Smooth muscle cell (in vitro differentiated cells): ENCODE measurements around the gene STARD8. TPM values are rescaled to one million over a fixed set of nuclear protein-coding genes. Genes with fewer than 3 reads are reported as not detected.

Source experiments
- DNase-seq: peaks from one replicate; lab custom pipeline; 2025; ENCODE audit not compliant: unreplicated experiment; lab: John Stamatoyannopoulos, UW
- H2AFZ ChIP-seq: fragments of 200-600 bp; sonication (generic); 2 replicates; pipeline ENCODE4 v1.6.0; 2016; ENCODE audit warnings: antibody characterized with exemption, low read depth, mild to moderate bottlenecking
- H3F3A ChIP-seq: fragments of 200-600 bp; sonication (generic); 2 replicates; pipeline ENCODE4 v1.6.0; 2017; ENCODE audit warnings: antibody characterized with exemption, low read depth
- H3K27ac ChIP-seq: fragments of 200-600 bp; sonication (generic); 2 replicates; pipeline ENCODE4 v1.5.1; 2016; ENCODE audit warnings: low read depth, mild to moderate bottlenecking
- H3K27me3 ChIP-seq: fragments of 200-600 bp; sonication (generic); 2 replicates; pipeline ENCODE4 v1.6.1; 2016; ENCODE audit warnings: low read depth, mild to moderate bottlenecking
- H3K36me3 ChIP-seq: fragments of 200-600 bp; sonication (generic); 2 replicates; pipeline ENCODE4 v1.5.1; 2016; ENCODE audit warnings: low read depth
- H3K4me1 ChIP-seq: fragments of 200-600 bp; sonication (generic); 2 replicates; pipeline ENCODE4 v1.5.1; 2016; ENCODE audit warnings: low read depth
- H3K4me2 ChIP-seq: fragments of 200-600 bp; sonication (generic); 2 replicates; pipeline ENCODE4 v1.6.0; 2016; ENCODE audit warnings: mild to moderate bottlenecking
- H3K4me3 ChIP-seq: fragments of 200-600 bp; sonication (generic); 2 replicates; pipeline ENCODE4 v1.5.1; 2016; ENCODE audit warnings: mild to moderate bottlenecking
- H3K79me2 ChIP-seq: fragments of 200-600 bp; sonication (generic); 2 replicates; pipeline ENCODE4 v1.6.0; 2016; ENCODE audit warnings: low read depth, mild to moderate bottlenecking
- H3K9ac ChIP-seq: fragments of 200-600 bp; sonication (generic); 2 replicates; pipeline ENCODE4 v1.6.0; 2016; ENCODE audit warnings: low read depth
- H3K9me3 ChIP-seq: fragments of 200-600 bp; sonication (generic); replicated peaks from 2 replicates; pipeline ENCODE4 v1.5.1; 2016; ENCODE audit warnings: low read depth
- H4K20me1 ChIP-seq: fragments of 200-600 bp; sonication (generic); 2 replicates; pipeline ENCODE4 v1.6.0; 2016; ENCODE audit warnings: low read depth
- CTCF ChIP-seq: fragments of 200-600 bp; sonication (generic); IDR thresholded peaks from 2 replicates; pipeline ENCODE4 v1.5.1; 2017; ENCODE audit warnings: borderline replicate concordance, mild to moderate bottlenecking, antibody characterized with exemption; ENCODE audit not compliant: insufficient read depth, poor library complexity, severe bottlenecking
- WGBS: methylation state at CpG from one replicate; pipeline ENCODE4 v1.1.7; 2016; ENCODE audit warnings: low lambda C conversion rate; 5-methylcytosine and 5-hydroxymethylcytosine counted together
- polyA plus RNA-seq: library from polyadenylated mRNA; unstranded; fragments of >200 nt; fragmentation: Nextera tagmentation; extraction: Ambion mirVana; gene quantifications from 2 replicates; pipeline ENCODE4 v1.2.1, GENCODE V29; 2016
- total RNA-seq: library from RNA; depleted of rRNA; stranded (reverse); fragments of >200 nt; gene quantifications from 2 replicates; pipeline ENCODE4 v1.2.3, GENCODE V29; 2014

The STARD8 gene
- total and polyA plus RNA-seq, 2 experiments from 2014 or later, result 0.27 to 0.38 TPM

- Histone ChIP-seq H3K27me3 (no peaks in the 10 kb centered on the region), H3K4me3 (no peak overlapping the region), H3K9me3 (no peaks in the 10 kb centered on the region), H3F3A (no peaks in the 10 kb centered on the region), H3K4me1 (no peaks in the 10 kb centered on the region), H3K79me2 (no peaks in the 10 kb centered on the region), H4K20me1 (no peaks in the 10 kb centered on the region), H3K36me3 (no peaks in the 10 kb centered on the region), H2AFZ (no peak overlapping the region), H3K27ac (no peak overlapping the region), H3K9ac (no peak overlapping the region), H3K4me2 (no peak overlapping the region)
- no peak for DNase-seq
- TF ChIP-seq CTCF, result no peak
- 63% methylated on average over 4 of the region's 5 CpGs for WGBS
Observed at GRCh38 chrX:68711845-68712244, 64.4 kb downstream of the STARD8 start.

DNA sequence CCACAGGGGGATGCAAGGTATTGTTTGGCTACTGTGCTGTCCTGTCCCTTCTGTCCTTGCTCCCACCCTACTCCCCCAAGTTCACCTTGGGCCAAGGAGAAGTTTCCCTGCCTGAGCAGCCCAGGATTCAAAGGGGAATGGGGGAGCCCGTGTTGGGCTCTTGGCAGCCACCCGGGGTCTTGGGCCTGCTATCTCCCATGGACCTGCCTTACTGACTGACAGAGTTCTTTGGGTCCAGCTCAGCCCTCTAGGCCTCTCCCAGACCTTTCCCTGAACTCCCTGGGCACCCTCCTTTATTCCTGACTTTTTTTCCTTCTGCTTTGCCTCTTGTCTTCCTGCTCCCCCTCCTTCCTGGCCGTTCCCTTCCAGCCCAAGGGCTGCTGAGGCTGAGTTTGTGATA lies 67.4 kb downstream of the STARD8 start:
- WGBS, result 79% methylated on average over 3 of the region's 3 CpGs
- no peaks in the 10 kb centered on the region for H3K27me3 ChIP-seq
- no peak for TF ChIP-seq CTCF
- no peaks in the 10 kb centered on the region for H3K79me2 ChIP-seq
- H2AFZ ChIP-seq, result no peak overlapping the region
- H3K36me3 ChIP-seq, result no peaks in the 10 kb centered on the region
- no peak overlapping the region for H3K4me3 ChIP-seq
- no peaks in the 10 kb centered on the region for H3F3A ChIP-seq
- H4K20me1 ChIP-seq, result no peaks in the 10 kb centered on the region
- DNase-seq, result no peak
- no peak overlapping the region for H3K9ac ChIP-seq
- H3K4me1 ChIP-seq, result no peaks in the 10 kb centered on the region
- no peaks in the 10 kb centered on the region for H3K9me3 ChIP-seq
- H3K27ac ChIP-seq, result no peak overlapping the region
- H3K4me2 ChIP-seq, result no peak overlapping the region

DNA sequence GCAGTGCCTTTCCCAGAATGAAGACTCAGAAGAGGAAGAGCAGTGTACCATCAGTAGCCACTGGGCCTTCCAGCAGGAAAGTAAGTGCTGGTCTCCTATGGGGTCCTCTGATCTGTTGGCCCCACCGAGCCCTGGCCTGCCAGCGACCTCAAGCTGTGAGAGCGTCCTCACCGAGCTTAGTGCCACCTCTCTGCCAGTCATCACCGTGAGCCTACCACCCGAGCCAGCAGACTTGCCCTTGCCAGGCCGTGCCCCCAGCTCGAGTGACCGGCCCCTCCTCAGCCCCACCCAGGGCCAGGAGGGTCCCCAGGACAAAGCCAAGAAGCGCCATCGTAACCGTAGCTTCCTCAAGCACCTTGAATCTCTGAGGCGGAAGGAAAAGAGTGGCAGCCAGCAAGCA lies 69.7 kb downstream of the STARD8 start:
- no peak for TF ChIP-seq CTCF
- Histone ChIP-seq H3F3A (no peaks in the 10 kb centered on the region), H3K4me2 (no peak overlapping the region), H3K27me3 (no peaks in the 10 kb centered on the region), H4K20me1 (no peaks in the 10 kb centered on the region), H3K79me2 (no peaks in the 10 kb centered on the region), H3K4me3 (no peak overlapping the region), H2AFZ (no peak overlapping the region), H3K36me3 (no peaks in the 10 kb centered on the region), H3K9ac (no peak overlapping the region), H3K9me3 (no peaks in the 10 kb centered on the region), H3K4me1 (no peaks in the 10 kb centered on the region), H3K27ac (no peak overlapping the region)
- WGBS, result 95% methylated on average over 13 of the region's 13 CpGs
- DNase-seq, result no peak

DNA sequence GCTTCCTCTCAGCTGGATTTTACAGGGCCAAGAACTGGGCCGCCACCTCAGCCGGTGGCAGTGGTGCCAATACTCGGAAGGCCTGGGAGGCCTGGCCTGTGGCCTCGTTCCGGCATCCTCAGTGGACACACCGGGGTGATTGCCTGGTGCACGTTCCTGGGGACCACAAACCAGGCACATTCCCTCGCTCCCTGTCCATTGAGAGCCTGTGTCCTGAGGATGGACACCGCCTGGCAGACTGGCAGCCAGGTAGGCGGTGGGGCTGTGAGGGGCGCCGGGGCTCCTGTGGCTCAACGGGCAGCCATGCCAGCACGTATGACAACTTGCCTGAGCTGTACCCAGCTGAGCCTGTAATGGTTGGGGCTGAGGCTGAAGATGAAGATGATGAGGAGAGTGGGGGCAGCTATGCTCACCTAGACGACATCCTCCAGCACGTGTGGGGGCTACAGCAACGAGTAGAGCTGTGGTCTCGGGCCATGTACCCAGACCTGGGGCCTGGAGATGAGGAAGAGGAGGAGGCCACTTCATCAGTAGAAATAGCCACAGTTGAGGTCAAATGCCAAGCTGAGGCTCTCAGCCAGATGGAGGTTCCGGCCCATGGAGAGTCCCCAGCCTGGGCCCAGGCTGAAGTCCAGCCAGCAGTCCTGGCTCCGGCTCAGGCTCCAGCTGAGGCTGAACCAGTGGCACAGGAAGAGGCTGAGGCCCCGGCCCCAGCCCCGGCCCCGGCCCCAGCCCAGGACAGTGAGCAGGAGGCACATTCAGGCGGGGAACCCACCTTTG lies 70.4 kb downstream of the STARD8 start:
- no peak overlapping the region for H3K4me2 ChIP-seq
- no peak for TF ChIP-seq CTCF
- H3F3A ChIP-seq, result no peaks in the 10 kb centered on the region
- H3K9ac ChIP-seq, result no peak overlapping the region
- no peaks in the 10 kb centered on the region for H3K36me3 ChIP-seq
- no peak overlapping the region for H2AFZ ChIP-seq
- 91% methylated on average over 23 of the region's 24 CpGs for WGBS
- no peaks in the 10 kb centered on the region for H3K79me2 ChIP-seq
- no peak overlapping the region for H3K4me3 ChIP-seq
- H3K27ac ChIP-seq, result no peak overlapping the region
- no peaks in the 10 kb centered on the region for H3K4me1 ChIP-seq
- no peaks in the 10 kb centered on the region for H3K27me3 ChIP-seq
- no peaks in the 10 kb centered on the region for H3K9me3 ChIP-seq
- no peaks in the 10 kb centered on the region for H4K20me1 ChIP-seq
- DNase-seq, result no peak
